Activated T-cell treated with anti-CD3 and anti-CD28 coated beads, Interleukin-2, amount 50 U/mL, for 72 hours (primary cell): ENCODE results near the gene PSMD14. TPM values are rescaled to one million over a fixed set of nuclear protein-coding genes. Genes with fewer than 3 reads are reported as not detected.
"Not testable (repeated sequence)": the region's sequence is repeated elsewhere in the genome, so short reads cannot be mapped to it uniquely, and the experiment has no call there.

Source experiments
- ATAC-seq, 2 donors: fragments of 150-1000 bp; cut with Tn5 transposase; replicated peaks in 1 of 2; 2 replicates each; pipeline ENCODE4 v1.10.0; 2021; ENCODE audit warnings: moderate library complexity in 2 of 2, mild to moderate bottlenecking in 1 of 2
- DNase-seq, 2 donors: peaks; one replicate each; pipeline ENCODE4 v3.0.0; 2021 to 2022; ENCODE audit warnings: mixed read lengths in 1 of 2
- H3K27ac Mint-ChIP-seq: one replicate; pipeline ENCODE4 v1.8.0; 2022; ENCODE audit warnings: mild to moderate bottlenecking, moderate library complexity, mixed read lengths
- H3K27me3 Mint-ChIP-seq: one replicate; pipeline ENCODE4 v1.8.0; 2022; ENCODE audit warnings: low read depth, mixed read lengths
- H3K36me3 Mint-ChIP-seq, 2 donors: one replicate each; pipeline ENCODE4 v1.8.0; 2022; ENCODE audit warnings: mixed read lengths in 2 of 2, mild to moderate bottlenecking in 1 of 2; ENCODE audit not compliant: insufficient read depth in 2 of 2
- H3K4me1 Mint-ChIP-seq: one replicate; pipeline ENCODE4 v1.8.0; 2022; ENCODE audit warnings: low read depth, mixed read lengths
- H3K4me3 Mint-ChIP-seq, 2 donors: one replicate each; pipeline ENCODE4 v1.8.0; 2022; ENCODE audit warnings: mild to moderate bottlenecking in 2 of 2, mixed read lengths in 2 of 2, moderate library complexity in 2 of 2
- H3K9me3 Mint-ChIP-seq, 2 donors: one replicate each; pipeline ENCODE4 v1.8.0; 2022; ENCODE audit warnings: mixed read lengths in 2 of 2
- total RNA-seq, 2 donors: library from RNA; stranded (reverse); gene quantifications; one replicate each; pipeline ENCODE4 v1.2.3, GENCODE V29; 2022

Gene PSMD14
- total RNA-seq, 2 donors from 2014 or later, result 69.8 to 77.5 TPM

DNA sequence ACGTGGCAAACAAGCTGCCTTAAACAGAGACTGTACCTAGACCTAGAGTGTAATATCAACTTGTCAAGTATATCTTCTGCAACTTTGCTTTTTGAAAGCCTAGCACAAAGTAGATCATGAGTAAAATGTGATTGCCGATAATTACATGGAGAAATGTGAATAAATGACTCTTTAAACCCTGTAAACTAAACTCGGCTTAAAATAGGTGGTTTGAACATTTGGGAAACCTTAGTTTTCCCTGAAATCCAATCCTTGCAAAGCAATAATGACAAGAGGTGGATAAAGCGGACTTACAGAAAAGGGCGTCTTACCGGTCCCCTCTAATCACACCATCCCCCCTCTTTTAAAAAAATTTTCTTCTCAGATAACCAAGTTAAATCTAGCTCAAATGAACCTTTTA is 549 bp upstream of the PSMD14 start:
- Mint-ChIP-seq H3K4me3 (peak overlapping the region; percentile 98 to 99), H3K9me3 (peaks cover 4 to 5% of the 10 kb centered on the region in 2 donors), H3K27me3 (peaks cover 3% of the 10 kb centered on the region), H3K36me3 (peaks cover 13 to 23% of the 10 kb centered on the region in 2 donors), H3K27ac (peak overlapping the region; percentile 99), H3K4me1 (peaks cover 35% of the 10 kb centered on the region)
- DNase-seq (no peak), ATAC-seq (no peak)

DNA sequence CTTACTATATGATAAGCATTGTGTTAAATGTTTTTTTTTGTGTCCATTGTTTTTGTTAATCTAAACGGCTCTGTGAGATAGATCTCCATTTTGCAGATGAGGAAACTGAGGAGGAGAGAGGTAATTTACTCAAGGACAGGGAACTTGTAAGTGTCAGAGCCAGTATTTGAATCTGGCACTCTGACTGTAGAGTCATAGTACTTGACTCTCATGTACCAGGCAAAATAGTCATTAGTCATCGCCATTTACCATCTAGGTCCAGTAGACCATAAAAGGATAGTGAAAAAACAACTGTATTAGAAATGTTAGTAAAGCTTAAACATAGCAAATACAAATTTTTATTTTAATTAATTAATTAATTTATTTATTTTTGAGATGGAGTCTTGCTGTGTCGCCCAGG is 4.8 kb downstream of the PSMD14 start:
- DNase-seq, result no peak
- Mint-ChIP-seq H3K4me3 (peak overlapping the region in 1 of 2 donors; percentile 19), H3K9me3 (no peaks in the 10 kb centered on the region), H3K4me1 (peaks cover 44% of the 10 kb centered on the region), H3K36me3 (peaks cover 4 to 17% of the 10 kb centered on the region in 2 donors), H3K27me3 (no peaks in the 10 kb centered on the region), H3K27ac (no peak overlapping the region)
- ATAC-seq, result no peak

DNA sequence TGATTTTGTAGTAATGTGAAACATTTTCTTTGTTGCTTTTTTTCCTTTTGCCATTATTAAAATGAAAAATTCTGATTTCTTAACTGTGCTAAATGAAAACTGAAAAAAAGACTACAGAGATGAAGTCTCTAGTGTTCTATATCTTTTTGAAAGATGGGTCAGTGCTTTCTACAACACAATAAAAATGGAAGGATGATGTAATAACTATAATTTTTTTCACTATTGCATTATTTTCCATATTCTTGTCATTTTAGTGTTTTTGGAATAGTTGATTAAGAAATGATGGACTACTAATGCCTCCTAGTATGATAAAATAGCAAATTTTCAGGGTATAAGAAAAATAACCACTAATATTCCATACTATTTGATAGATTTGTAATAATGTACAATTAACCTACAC is 7.2 kb downstream of the PSMD14 start:
- Mint-ChIP-seq H3K27ac (peak overlapping the region; percentile 68), H3K27me3 (no peaks in the 10 kb centered on the region), H3K4me1 (peaks cover 34% of the 10 kb centered on the region), H3K36me3 (peaks cover 0 to 16% of the 10 kb centered on the region in 2 donors), H3K9me3 (no peaks in the 10 kb centered on the region), H3K4me3 (no peak overlapping the region)
- no peak for DNase-seq
- no peak for ATAC-seq

DNA sequence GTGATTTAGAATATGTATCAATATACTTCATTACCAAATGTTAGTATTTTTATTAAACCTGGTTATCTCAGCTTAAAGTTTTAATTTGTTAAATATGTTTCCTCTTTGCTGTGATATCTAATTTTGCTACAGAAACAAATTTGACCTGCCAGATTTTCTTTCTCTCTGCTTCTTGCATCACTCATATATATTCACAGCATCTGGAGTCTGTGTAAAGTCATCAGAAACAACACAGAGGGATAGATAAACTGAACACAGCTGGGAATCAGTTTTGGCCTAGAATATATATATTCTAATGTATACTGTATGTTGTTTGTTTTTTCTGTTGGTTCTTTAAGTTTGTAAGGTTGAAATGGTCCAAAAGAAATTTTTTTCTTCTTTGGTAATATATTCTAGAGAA is 8.5 kb downstream of the PSMD14 start:
- no peaks in the 10 kb centered on the region for H3K27me3 Mint-ChIP-seq
- H3K36me3 Mint-ChIP-seq, result peaks cover 2 to 22% of the 10 kb centered on the region in 2 donors
- no peak overlapping the region for H3K27ac Mint-ChIP-seq
- ATAC-seq, result no peak
- no peaks in the 10 kb centered on the region for H3K9me3 Mint-ChIP-seq
- no peak for DNase-seq
- H3K4me3 Mint-ChIP-seq, result no peak overlapping the region
- H3K4me1 Mint-ChIP-seq, result peaks cover 31% of the 10 kb centered on the region

DNA sequence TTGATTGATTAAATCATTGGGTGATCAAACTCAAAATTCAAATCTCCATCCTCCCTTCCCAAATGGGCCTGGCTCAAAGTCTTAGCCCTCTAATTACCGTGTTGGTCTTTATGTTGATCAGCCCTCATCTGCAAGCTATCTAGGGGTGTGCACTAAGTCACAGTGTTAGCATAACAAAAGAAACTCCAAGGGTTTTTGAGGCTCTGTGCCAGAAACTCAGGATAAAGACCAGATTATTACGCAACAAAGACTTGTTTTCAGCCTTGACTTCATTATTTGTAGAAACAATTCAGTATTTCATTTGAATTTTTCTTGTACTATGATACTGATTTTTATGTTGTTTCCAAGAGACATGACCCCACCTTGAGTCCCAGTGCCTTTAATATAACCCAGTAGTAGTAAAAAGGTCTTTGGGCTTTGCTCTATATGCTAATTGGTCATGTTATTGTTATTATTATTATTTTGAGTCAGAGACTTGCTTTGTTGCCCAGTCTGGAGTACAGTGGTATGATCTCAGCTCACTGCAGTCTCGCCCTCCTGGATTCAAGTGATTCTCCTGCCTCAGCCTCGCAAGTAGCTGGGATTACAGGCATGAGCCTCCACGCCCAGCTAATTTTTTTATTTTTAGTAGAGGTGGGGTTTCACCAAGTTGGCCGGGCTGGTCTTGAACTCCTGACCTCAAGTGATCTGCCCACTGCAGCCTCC is 13.9 kb downstream of the PSMD14 start:
- Mint-ChIP-seq H3K36me3 (peaks cover 12 to 36% of the 10 kb centered on the region in 2 donors), H3K4me1 (peaks cover 14% of the 10 kb centered on the region)
- DNase-seq, result no peak

DNA sequence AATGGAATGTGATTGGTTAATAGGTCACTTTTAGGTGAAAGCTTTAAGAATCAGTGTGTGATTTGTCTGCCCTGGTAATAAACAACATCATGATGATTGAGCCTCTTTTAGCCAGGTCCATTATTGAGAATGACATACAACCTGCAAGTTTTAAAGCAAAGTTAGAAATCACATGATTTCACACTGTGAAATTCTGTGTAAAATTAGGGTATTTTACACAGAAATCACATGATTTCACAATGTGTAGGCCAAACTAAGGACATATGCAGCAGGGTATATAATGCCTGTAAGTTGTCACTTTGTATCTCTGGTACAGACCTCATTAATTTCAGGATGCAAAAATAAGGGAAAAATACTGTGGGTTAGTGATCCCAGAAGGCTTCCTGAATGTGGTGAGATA is 16.7 kb downstream of the PSMD14 start:
- Mint-ChIP-seq H3K9me3 (no peaks in the 10 kb centered on the region), H3K4me3 (no peak overlapping the region), H3K27me3 (no peaks in the 10 kb centered on the region), H3K27ac (peak overlapping the region; percentile 33), H3K36me3 (peaks cover 12 to 29% of the 10 kb centered on the region in 2 donors), H3K4me1 (peaks cover 9% of the 10 kb centered on the region)
- DNase-seq (no peak), ATAC-seq (no peak)

More for the DNA sequence above, 13.9 kb downstream of the PSMD14 start:
- H3K27ac Mint-ChIP-seq, result no peak overlapping the region
- ATAC-seq, result no peak
- H3K4me3 Mint-ChIP-seq, result no peak overlapping the region
- no peaks in the 10 kb centered on the region for H3K9me3 Mint-ChIP-seq
- H3K27me3 Mint-ChIP-seq, result no peaks in the 10 kb centered on the region

DNA sequence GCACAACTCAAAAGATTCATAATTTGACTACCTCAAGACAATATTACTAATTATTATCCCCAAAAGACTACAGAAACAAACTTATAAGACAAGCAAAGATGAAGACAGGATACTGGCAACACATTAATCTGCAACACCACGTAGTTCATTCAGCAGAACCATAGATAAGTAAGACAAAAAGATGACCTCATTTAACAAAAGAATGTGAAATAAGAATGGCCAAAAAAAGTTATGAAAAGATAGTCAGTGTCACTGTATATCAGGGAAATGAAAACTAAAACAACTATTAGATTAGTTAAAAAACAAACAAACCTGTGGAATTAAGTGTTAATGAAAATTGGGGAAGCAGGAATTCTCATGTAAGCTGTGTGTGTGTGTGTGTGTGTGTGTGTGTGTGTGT is 19.4 kb downstream of the PSMD14 start:
- Mint-ChIP-seq H3K36me3 (peaks cover 10 to 22% of the 10 kb centered on the region in 2 donors), H3K27ac (no peak overlapping the region), H3K4me1 (peaks cover 9% of the 10 kb centered on the region), H3K4me3 (no peak overlapping the region), H3K9me3 (no peaks in the 10 kb centered on the region), H3K27me3 (no peaks in the 10 kb centered on the region)
- DNase-seq, result no peak
- ATAC-seq, result no peak

DNA sequence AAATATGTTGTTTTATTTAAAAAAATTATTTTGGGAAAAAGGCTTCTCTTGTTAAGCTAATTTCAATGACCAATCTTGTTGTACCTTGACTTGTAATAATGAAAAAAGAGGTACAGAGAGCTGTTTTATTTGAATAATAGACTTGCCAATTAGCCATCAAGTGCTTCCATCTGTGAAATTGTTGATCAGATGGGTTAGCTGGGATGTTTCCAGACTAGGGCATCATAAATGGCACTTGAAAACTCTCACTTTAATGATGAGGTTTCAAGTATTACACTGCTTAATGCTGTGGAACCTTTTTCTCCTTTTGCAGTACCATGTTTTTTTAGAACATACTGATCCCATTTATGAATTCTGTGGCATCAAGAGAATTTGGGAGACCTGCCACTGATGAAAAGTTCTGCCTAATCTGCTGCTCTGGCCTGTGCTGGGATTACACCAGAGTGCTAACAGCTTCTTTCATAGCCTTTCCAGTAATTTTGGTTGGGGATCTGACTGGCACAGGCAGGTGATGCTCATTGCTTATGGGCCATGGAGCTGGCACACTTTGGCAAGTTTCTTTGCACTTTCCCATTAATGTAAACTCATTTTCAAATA is 24.2 kb downstream of the PSMD14 start:
- Mint-ChIP-seq H3K27me3 (no peaks in the 10 kb centered on the region), H3K27ac (no peak overlapping the region), H3K4me3 (no peak overlapping the region), H3K9me3 (peaks cover 0 to 2% of the 10 kb centered on the region in 2 donors), H3K4me1 (no peaks in the 10 kb centered on the region), H3K36me3 (peaks cover 0 to 5% of the 10 kb centered on the region in 2 donors)
- DNase-seq, result no peak
- ATAC-seq, result no peak

DNA sequence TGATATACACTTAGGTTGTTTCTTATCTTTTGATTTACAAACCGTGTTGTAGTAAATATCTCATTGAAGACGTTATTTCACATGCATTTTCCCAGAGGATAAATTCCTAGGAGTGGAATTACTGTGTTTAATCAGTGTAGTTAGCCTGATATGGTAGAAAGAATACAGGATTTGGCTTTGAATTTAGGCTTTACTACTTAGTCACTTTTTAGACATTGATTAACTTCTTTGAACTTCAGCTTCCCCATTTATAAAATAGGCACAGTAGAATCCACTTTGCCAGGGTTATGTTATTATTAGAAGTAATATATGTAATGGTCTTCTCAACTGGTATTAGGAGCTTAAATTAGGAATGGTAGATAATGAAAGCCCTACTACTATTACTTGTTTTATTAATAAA is 27.4 kb downstream of the PSMD14 start:
- DNase-seq (no peak), ATAC-seq (no peak)
- Mint-ChIP-seq H3K4me3 (no peak overlapping the region), H3K9me3 (peaks cover 0 to 3% of the 10 kb centered on the region in 2 donors), H3K4me1 (no peaks in the 10 kb centered on the region), H3K36me3 (peaks cover 10 to 15% of the 10 kb centered on the region in 2 donors), H3K27me3 (no peaks in the 10 kb centered on the region), H3K27ac (no peak overlapping the region)

DNA sequence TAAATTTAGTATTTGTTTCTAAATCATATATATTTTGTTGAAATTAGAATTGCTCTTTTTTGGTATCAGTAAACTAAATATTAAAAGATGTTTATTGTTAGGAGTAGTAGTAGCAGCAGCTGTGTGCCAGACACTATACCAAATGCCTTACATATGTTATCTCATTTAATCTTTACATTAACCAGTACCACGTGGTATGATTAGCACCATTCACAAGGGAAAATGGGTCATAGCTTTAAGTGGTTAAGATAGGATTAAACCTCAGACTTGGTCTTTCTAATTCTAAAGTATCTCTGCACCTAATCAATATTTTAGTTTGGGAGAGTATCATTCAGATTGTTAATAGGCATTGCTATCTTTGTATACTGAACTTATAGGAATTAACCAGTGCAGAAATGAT is 29.0 kb downstream of the PSMD14 start:
- Mint-ChIP-seq H3K4me1 (no peaks in the 10 kb centered on the region), H3K9me3 (peaks cover 0 to 3% of the 10 kb centered on the region in 2 donors), H3K4me3 (no peak overlapping the region), H3K27ac (no peak overlapping the region), H3K27me3 (no peaks in the 10 kb centered on the region), H3K36me3 (peaks cover 10 to 17% of the 10 kb centered on the region in 2 donors)
- no peak for DNase-seq
- ATAC-seq, result no peak

DNA sequence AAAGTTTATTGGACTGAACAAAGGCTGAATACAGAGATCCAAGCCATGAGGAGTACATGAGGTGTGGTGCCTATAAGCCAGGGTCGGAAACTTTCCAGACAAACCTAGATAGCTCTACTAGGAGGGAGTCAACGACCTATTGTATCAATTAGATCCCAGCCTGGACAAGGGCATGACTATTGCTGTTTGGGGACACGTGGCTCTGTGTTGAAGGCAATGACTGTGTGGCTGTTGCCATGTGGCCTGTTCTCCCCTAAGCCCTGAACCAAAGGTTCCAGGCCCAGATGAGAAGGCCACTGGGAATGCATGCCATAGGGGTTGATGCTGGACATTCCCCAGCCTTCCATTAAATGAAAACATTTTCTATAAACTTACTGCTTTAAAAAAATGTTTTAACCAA is 31.3 kb downstream of the PSMD14 start:
- H3K9me3 Mint-ChIP-seq, DNase-seq, H3K27me3 Mint-ChIP-seq, H3K27ac Mint-ChIP-seq, ATAC-seq, H3K4me1 Mint-ChIP-seq, H3K4me3 Mint-ChIP-seq: not testable (repeated sequence)
- H3K36me3 Mint-ChIP-seq, result peaks cover 13 to 21% of the 10 kb centered on the region in 2 donors

DNA sequence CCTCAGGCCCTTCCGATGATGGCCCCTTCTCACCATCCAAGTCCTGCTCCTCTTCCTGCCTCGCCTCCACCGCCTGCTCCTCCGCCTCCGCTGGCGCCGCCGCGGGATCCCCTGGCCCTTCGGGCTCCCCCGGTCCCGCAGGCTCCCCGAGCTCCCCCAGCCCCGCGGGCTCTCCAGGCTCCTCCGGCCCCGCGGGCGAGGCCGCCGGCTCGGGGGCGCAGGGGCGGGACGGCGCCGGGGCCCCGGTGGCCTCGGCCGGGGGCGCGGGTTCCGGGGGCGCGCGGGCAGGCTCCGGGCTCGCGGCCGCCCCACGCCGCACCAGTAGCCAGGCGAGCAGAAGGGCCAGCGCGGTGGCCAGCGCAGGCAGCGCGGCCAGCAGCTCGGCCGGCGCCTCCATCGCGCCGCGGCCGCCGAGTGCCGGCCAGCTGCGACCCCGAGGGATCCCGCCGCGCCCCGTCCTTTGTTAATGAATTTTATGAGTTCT is 32.7 kb downstream of the PSMD14 start:
- H3K9me3 Mint-ChIP-seq, H3K27ac Mint-ChIP-seq, DNase-seq, H3K27me3 Mint-ChIP-seq, H3K4me3 Mint-ChIP-seq: not testable (repeated sequence)
- ATAC-seq, result peak; percentile 29 to 38
- Mint-ChIP-seq H3K4me1 (peaks cover 14% of the 10 kb centered on the region), H3K36me3 (peaks cover 13 to 23% of the 10 kb centered on the region in 2 donors)

DNA sequence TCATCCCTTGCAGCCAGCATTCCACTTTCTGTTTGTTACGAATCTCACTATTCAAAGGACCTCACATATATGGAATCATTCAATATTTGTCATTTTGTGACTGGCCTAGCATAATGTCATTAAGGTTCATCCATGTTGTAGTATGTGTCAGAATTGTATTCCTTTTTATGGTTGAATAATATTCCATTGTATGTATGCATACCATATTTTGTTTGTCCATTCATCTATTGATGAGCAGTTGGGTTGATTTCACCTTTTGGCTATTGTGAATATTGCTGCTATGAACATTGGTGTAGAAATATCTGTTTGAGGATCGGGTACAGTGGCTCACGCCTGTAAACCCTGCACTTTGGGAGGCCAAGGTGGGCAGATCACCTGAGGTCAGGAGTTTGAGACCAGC is 35.0 kb downstream of the PSMD14 start:
- Mint-ChIP-seq H3K27ac (no peak overlapping the region), H3K9me3 (peaks cover 2 to 4% of the 10 kb centered on the region in 2 donors), H3K4me3 (no peak overlapping the region), H3K27me3 (no peaks in the 10 kb centered on the region), H3K4me1 (peaks cover 27% of the 10 kb centered on the region), H3K36me3 (peaks cover 14 to 32% of the 10 kb centered on the region in 2 donors)
- ATAC-seq (no peak), DNase-seq (no peak)
